ENCODE results near the gene NPAS3. TPM values are rescaled to one million over a fixed set of nuclear protein-coding genes. Genes with fewer than 3 reads are reported as not detected.

NPAS3 gene
- total RNA-seq, 1 experiment from 2014 or later: 0.35 TPM

DNA sequence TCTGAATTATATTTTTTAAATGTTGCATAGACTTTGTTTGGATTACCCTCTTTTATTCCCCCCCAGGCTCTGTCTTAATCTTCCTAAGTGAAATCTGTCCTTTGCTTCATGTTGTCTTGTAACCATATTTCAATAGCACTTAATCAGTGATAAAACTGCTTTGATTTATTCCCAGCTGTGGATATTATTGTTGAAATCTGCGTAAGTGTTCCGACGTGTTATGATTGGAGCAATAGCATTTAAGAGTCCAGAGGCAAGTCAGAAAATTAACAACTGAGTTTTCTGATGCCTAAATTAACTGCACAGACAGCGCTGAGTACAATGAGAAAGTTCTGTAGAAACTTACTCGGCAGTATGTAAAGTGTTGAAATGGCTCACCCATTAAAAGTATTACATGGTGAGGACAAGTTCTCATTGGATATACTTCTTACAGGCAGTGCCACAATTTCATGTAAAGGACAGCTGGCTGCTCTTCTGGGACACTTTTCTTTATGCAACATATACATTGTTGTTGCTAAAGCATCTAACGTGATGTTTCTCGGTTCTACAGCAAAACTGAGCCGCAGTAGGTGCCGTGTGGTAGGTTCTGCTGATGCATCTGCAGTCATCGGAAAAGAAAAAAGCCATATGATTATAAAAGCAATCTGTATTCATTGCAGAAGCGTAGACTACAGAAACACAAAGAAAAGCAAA is 511.2 kb downstream of the NPAS3 start:
- ChIA-PET CTCF (interaction anchor here (0.6 to 0.7 kb wide), 3 partner anchors 13 to 342 kb away, joined by 3 read pairs; no protein-coding TSS in a partner anchor), POLR2A (no interaction called here)
- H3K27me3 Mint-ChIP-seq (ENCODE audit: insufficient read depth, unreplicated experiment): no peaks in the 10 kb centered on the region
- TF ChIP-seq, protein P1, sequence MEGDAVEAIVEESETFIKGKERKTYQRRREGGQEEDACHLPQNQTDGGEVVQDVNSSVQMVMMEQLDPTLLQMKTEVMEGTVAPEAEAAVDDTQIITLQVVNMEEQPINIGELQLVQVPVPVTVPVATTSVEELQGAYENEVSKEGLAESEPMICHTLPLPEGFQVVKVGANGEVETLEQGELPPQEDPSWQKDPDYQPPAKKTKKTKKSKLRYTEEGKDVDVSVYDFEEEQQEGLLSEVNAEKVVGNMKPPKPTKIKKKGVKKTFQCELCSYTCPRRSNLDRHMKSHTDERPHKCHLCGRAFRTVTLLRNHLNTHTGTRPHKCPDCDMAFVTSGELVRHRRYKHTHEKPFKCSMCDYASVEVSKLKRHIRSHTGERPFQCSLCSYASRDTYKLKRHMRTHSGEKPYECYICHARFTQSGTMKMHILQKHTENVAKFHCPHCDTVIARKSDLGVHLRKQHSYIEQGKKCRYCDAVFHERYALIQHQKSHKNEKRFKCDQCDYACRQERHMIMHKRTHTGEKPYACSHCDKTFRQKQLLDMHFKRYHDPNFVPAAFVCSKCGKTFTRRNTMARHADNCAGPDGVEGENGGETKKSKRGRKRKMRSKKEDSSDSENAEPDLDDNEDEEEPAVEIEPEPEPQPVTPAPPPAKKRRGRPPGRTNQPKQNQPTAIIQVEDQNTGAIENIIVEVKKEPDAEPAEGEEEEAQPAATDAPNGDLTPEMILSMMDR (IDR thresholded peaks at IDR 0.05; ENCODE audit: unreplicated experiment): no peak
- peaks cover 6% of the 10 kb centered on the region for H3K4me1 Mint-ChIP-seq (ENCODE audit: insufficient read depth, unreplicated experiment)
- intact Hi-C loops (cut with micrococcal nuclease): no loop called here
- H3K27ac Mint-ChIP-seq (ENCODE audit: low read depth, unreplicated experiment): no peak overlapping the region
- H3K36me3 Mint-ChIP-seq (ENCODE audit: insufficient read depth, unreplicated experiment): no peaks in the 10 kb centered on the region
- H3K4me3 Mint-ChIP-seq (ENCODE audit: unreplicated experiment): no peak overlapping the region
- no peak for DNase-seq (ENCODE audit: unreplicated experiment)
- H3K9me3 Mint-ChIP-seq (ENCODE audit: unreplicated experiment): no peaks in the 10 kb centered on the region
- BruUV-seq (replicated peaks): no TSS peak

DNA sequence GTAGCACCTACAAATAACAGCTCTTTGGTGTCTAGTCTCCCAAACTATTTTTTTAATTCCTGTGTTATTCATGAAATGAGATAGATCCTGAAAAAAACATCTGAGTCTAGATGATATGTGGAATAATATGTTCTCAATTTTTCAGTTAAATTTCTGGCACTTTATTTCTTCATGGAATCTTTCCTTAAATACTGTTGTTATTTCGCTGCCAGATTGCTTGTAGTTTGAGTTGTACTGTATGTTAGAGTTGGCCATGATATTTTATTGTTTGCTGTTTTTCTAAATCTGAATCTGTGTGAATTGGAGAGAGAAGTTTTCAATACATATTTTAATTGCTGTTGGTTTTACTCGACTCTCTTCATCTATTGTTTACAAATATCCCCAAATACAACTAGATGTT is 511.7 kb downstream of the NPAS3 start:
- Mint-ChIP-seq H3K27me3 (ENCODE audit: insufficient read depth, unreplicated experiment) (no peaks in the 10 kb centered on the region), H3K36me3 (ENCODE audit: insufficient read depth, unreplicated experiment) (no peaks in the 10 kb centered on the region), H3K4me3 (ENCODE audit: unreplicated experiment) (no peak overlapping the region), H3K9me3 (ENCODE audit: unreplicated experiment) (no peaks in the 10 kb centered on the region), H3K4me1 (ENCODE audit: insufficient read depth, unreplicated experiment) (peaks cover 6% of the 10 kb centered on the region), H3K27ac (ENCODE audit: low read depth, unreplicated experiment) (no peak overlapping the region)
- intact Hi-C loops (cut with micrococcal nuclease): no loop called here
- DNase-seq (ENCODE audit: unreplicated experiment): no peak
- TF ChIP-seq, protein P1 (IDR thresholded peaks at IDR 0.05; ENCODE audit: unreplicated experiment): no peak
- ChIA-PET POLR2A (interaction anchor here (0.7 kb wide), 1 partner anchor 1851 kb away, joined by 3 read pairs; no protein-coding TSS in a partner anchor), CTCF (interaction anchor here (0.6 to 0.7 kb wide), 3 partner anchors 14 to 342 kb away, joined by 3 read pairs; no protein-coding TSS in a partner anchor)
- BruUV-seq (replicated peaks): no TSS peak

DNA sequence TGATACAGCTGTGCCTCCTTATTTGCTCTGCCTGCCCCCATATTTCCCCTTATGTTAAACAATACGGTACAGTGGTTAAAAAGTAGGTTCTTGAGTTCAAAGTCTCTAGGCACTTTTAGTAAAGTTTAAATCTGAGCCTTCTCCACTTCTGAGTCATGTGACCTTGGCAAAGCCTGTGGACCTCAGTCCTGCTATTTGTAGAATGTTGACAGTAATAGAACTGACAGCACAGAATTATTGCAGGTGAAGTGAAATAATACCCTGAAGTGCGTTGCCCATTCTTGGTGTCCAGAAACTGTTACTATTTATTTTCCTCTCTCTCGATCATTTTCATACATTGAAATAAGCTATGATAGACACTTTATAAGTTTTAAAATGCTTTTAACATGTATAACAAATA is 512.5 kb downstream of the NPAS3 start:
- ChIA-PET CTCF (interaction anchor here (0.6 to 0.9 kb wide), 4 partner anchors 18 to 950 kb away, joined by 3 read pairs; no protein-coding TSS in a partner anchor), POLR2A (no interaction called here)
- intact Hi-C loops (cut with micrococcal nuclease): no loop called here
- no peaks in the 10 kb centered on the region for H3K36me3 Mint-ChIP-seq (ENCODE audit: insufficient read depth, unreplicated experiment)
- BruUV-seq (replicated peaks): no TSS peak
- H3K4me3 Mint-ChIP-seq (ENCODE audit: unreplicated experiment): no peak overlapping the region
- TF ChIP-seq, protein P1 (IDR thresholded peaks at IDR 0.05; ENCODE audit: unreplicated experiment): no peak
- H3K27me3 Mint-ChIP-seq (ENCODE audit: insufficient read depth, unreplicated experiment): no peaks in the 10 kb centered on the region
- H3K27ac Mint-ChIP-seq (ENCODE audit: low read depth, unreplicated experiment): no peak overlapping the region
- no peak for DNase-seq (ENCODE audit: unreplicated experiment)
- no peaks in the 10 kb centered on the region for H3K9me3 Mint-ChIP-seq (ENCODE audit: unreplicated experiment)
- H3K4me1 Mint-ChIP-seq (ENCODE audit: insufficient read depth, unreplicated experiment): peaks cover 6% of the 10 kb centered on the region

DNA sequence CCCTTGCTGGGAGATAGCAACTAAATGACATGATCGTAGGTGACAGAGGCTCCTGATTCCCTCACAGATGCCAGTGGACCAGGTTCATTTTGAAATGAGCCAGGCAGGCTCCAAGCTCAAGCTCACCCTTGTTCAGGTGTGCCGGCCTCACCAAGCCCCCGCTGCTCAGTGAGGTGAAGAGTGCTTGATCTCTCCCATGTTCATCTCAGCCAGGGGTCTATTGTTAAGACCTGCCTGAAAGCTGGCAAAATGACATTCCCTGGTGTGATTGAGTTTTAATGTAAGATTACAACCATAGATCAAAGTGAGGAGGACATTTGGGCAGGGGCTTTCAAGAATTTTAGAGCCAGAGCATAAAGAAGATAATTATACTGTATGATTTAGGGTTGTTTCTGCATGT is 514.3 kb downstream of the NPAS3 start:
- TF ChIP-seq, protein P1 (IDR thresholded peaks at IDR 0.05; ENCODE audit: unreplicated experiment): no peak
- no peak overlapping the region for H3K4me3 Mint-ChIP-seq (ENCODE audit: unreplicated experiment)
- no TSS peak for BruUV-seq (replicated peaks)
- DNase-seq (ENCODE audit: unreplicated experiment): no peak
- H3K9me3 Mint-ChIP-seq (ENCODE audit: unreplicated experiment): no peaks in the 10 kb centered on the region
- POLR2A ChIA-PET: interaction anchor here (0.5 kb wide), 1 partner anchor 765 kb away, joined by 3 read pairs; no protein-coding TSS in a partner anchor
- H3K27ac Mint-ChIP-seq (ENCODE audit: low read depth, unreplicated experiment): no peak overlapping the region
- H3K4me1 Mint-ChIP-seq (ENCODE audit: insufficient read depth, unreplicated experiment): peaks cover 15% of the 10 kb centered on the region
- intact Hi-C loops (cut with micrococcal nuclease): no loop called here
- no peaks in the 10 kb centered on the region for H3K27me3 Mint-ChIP-seq (ENCODE audit: insufficient read depth, unreplicated experiment)
- H3K36me3 Mint-ChIP-seq (ENCODE audit: insufficient read depth, unreplicated experiment): no peaks in the 10 kb centered on the region
- CTCF ChIA-PET: interaction anchor here (0.6 kb wide), 1 partner anchor 33 kb away, joined by 4 read pairs; no protein-coding TSS in a partner anchor
